GM21360 (cell line): ENCODE results near the gene SOHLH2.

Source experiments
- ATAC-seq: cut with Tn5 transposase; IDR thresholded peaks from one replicate; pipeline ENCODE4 v1.9.1; 2021; ENCODE audit warnings: mild to moderate bottlenecking, moderate library complexity; ENCODE audit not compliant: unreplicated experiment

The SOHLH2 gene

GRCh38 chr13:36214163-36214921, at the start of gene SOHLH2:
Gene SOHLH2 (minus strand): TSS chr13:36214556. CDS start chr13:36214526, 30 bp downstream.
- no peak for ATAC-seq

GRCh38 chr13:36261976-36262375, 47.6 kb upstream of the SOHLH2 start:
- ATAC-seq: no peak

GRCh38 chr13:36261011-36261410, 46.7 kb upstream of the SOHLH2 start:
- no peak for ATAC-seq

- no peak for ATAC-seq
These were observed 45.2 kb upstream of the SOHLH2 start for GRCh38 chr13:36259361-36260137.

GRCh38 chr13:36258831-36259230, 44.5 kb upstream of the SOHLH2 start:
- no peak for ATAC-seq

- no peak for ATAC-seq
These were observed 37.2 kb upstream of the SOHLH2 start for GRCh38 chr13:36251526-36251925.

- no peak for ATAC-seq
These were observed 36.7 kb upstream of the SOHLH2 start for GRCh38 chr13:36251017-36251416.

- ATAC-seq: no peak
These were observed 34.3 kb upstream of the SOHLH2 start for GRCh38 chr13:36248700-36249099.

GRCh38 chr13:36244990-36245389, 30.6 kb upstream of the SOHLH2 start:
- no peak for ATAC-seq

- ATAC-seq: no peak
These were observed 29.7 kb upstream of the SOHLH2 start for GRCh38 chr13:36244073-36244472.

- no peak for ATAC-seq
These were observed 28.4 kb upstream of the SOHLH2 start for GRCh38 chr13:36242761-36243160.

GRCh38 chr13:36231236-36231635, 16.9 kb upstream of the SOHLH2 start:
- ATAC-seq: no peak

- no peak for ATAC-seq
These were observed 10.4 kb upstream of the SOHLH2 start for GRCh38 chr13:36224730-36225129.

- no peak for ATAC-seq
These were observed 5.5 kb upstream of the SOHLH2 start for GRCh38 chr13:36219883-36220282.

GRCh38 chr13:36217456-36217855, 3.1 kb upstream of the SOHLH2 start:
- no peak for ATAC-seq

- ATAC-seq: no peak
These were observed 1.6 kb downstream of the SOHLH2 start for GRCh38 chr13:36212789-36213188.

GRCh38 chr13:36211567-36211966, 2.8 kb downstream of the SOHLH2 start:
- ATAC-seq: no peak

- ATAC-seq: no peak
These were observed 3.6 kb downstream of the SOHLH2 start for GRCh38 chr13:36210738-36211137.

GRCh38 chr13:36207672-36208071, 6.7 kb downstream of the SOHLH2 start:
- no peak for ATAC-seq

- no peak for ATAC-seq
These were observed 21.1 kb downstream of the SOHLH2 start for GRCh38 chr13:36193151-36193855.

GRCh38 chr13:36192166-36192565, 22.2 kb downstream of the SOHLH2 start:
- ATAC-seq: no peak

- no peak for ATAC-seq
These were observed 23.6 kb downstream of the SOHLH2 start for GRCh38 chr13:36190771-36191170.
